Measurements from ENCODE around the gene ZNF195. TPM values are rescaled to one million over a fixed set of nuclear protein-coding genes. Genes with fewer than 3 reads are reported as not detected.

Gene ZNF195
- total RNA-seq, 4 donors from 2014 or later = 22.4 to 35.3 (median 27.1) TPM

- TF ChIP-seq CTCF (IDR thresholded peaks at IDR 0.05) = no peak
- DNase-seq (ENCODE audit: low spot score) (no peak), ATAC-seq (ENCODE audit: low FRiP score) (no peak)
Observed at GRCh38 chr11:3347127-3347526, 31.8 kb downstream of the ZNF195 start.

GRCh38 chr11:3346587-3346986 lies 32.4 kb downstream of the ZNF195 start:
- ATAC-seq (ENCODE audit: low FRiP score) = no peak
- DNase-seq (ENCODE audit: low spot score) = no peak
- TF ChIP-seq CTCF (IDR thresholded peaks at IDR 0.05) = no peak

GRCh38 chr11:3345736-3346135 lies 33.2 kb downstream of the ZNF195 start:
- ATAC-seq (ENCODE audit: low FRiP score) = no peak
- TF ChIP-seq CTCF (IDR thresholded peaks at IDR 0.05) = no peak
- no peak for DNase-seq (ENCODE audit: low spot score)

GRCh38 chr11:3344327-3345174 lies 34.4 kb downstream of the ZNF195 start:
- no peak for ATAC-seq (ENCODE audit: low FRiP score)
- TF ChIP-seq CTCF (IDR thresholded peaks at IDR 0.05) = no peak
- DNase-seq (ENCODE audit: low spot score) = no peak

- DNase-seq (ENCODE audit: low spot score) (no peak), ATAC-seq (ENCODE audit: low FRiP score) (no peak)
- no peak for TF ChIP-seq CTCF (IDR thresholded peaks at IDR 0.05)
Observed at GRCh38 chr11:3342709-3343108, 36.2 kb downstream of the ZNF195 start.

- TF ChIP-seq CTCF (IDR thresholded peaks at IDR 0.05) = no peak
- ATAC-seq (ENCODE audit: low FRiP score) (no peak), DNase-seq (ENCODE audit: low spot score) (peak; percentile 84)
Observed at GRCh38 chr11:3341298-3341697, 37.6 kb downstream of the ZNF195 start.

GRCh38 chr11:3340025-3340424 lies 38.9 kb downstream of the ZNF195 start:
- ATAC-seq (ENCODE audit: low FRiP score) (no peak), DNase-seq (ENCODE audit: low spot score) (no peak)
- TF ChIP-seq CTCF (IDR thresholded peaks at IDR 0.05) = no peak

Measured in omental fat pad (tissue), 4 donors.